D721Med (cell line): Measurements from ENCODE around the gene CDKN1C.
"Not testable (repeated sequence)": the region's sequence is repeated elsewhere in the genome, so short reads cannot be mapped to it uniquely, and the experiment has no call there.

ENCODE experiments used
- DNase-seq: peaks from one replicate; pipeline ENCODE4 v3.0.0; 2011; ENCODE audit warnings: low spot score; ENCODE audit not compliant: insufficient read length
- FAIRE-seq: peaks from 2 replicates; lab custom pipeline; 2011; peaks lifted over from hg19 to GRCh38; lab: Jason Lieb, UNC
- CTCF ChIP-seq: IDR thresholded peaks from 2 replicates; pipeline ENCODE4 v1.5.1; 2012; ENCODE audit warnings: mild to moderate bottlenecking, control low read depth; ENCODE audit not compliant: insufficient read depth; ENCODE audit errors: missing control alignments

Gene CDKN1C

GRCh38 chr11:2912498-2912897, 26.9 kb upstream of the CDKN1C start:
- no peak for TF ChIP-seq CTCF
- FAIRE-seq = no peak
- DNase-seq = no peak

GRCh38 chr11:2911785-2912391, 26.3 kb upstream of the CDKN1C start:
- no peak for FAIRE-seq
- DNase-seq = no peak
- TF ChIP-seq CTCF = no peak

GRCh38 chr11:2911088-2911784, 25.7 kb upstream of the CDKN1C start:
- FAIRE-seq = no peak
- no peak for TF ChIP-seq CTCF
- no peak for DNase-seq

GRCh38 chr11:2910401-2910955, 24.9 kb upstream of the CDKN1C start:
- DNase-seq (no peak), FAIRE-seq (no peak)
- TF ChIP-seq CTCF = no peak

- DNase-seq (no peak), FAIRE-seq (no peak)
- TF ChIP-seq CTCF = no peak
Observed at GRCh38 chr11:2909133-2909902, 23.7 kb upstream of the CDKN1C start.

GRCh38 chr11:2908130-2908529, 22.6 kb upstream of the CDKN1C start:
- DNase-seq (no peak), FAIRE-seq (no peak)
- no peak for TF ChIP-seq CTCF

- not testable (repeated sequence) for FAIRE-seq, DNase-seq
Observed at GRCh38 chr11:2905299-2905698, 19.7 kb upstream of the CDKN1C start.
